HG03066 (cell line): Measurements from ENCODE around the gene CDKN2D.

ENCODE experiments used
- ATAC-seq: cut with Tn5 transposase; IDR thresholded peaks from one replicate; pipeline ENCODE4 v1.9.1; 2021; ENCODE audit warnings: low read depth; ENCODE audit not compliant: unreplicated experiment

CDKN2D gene

DNA sequence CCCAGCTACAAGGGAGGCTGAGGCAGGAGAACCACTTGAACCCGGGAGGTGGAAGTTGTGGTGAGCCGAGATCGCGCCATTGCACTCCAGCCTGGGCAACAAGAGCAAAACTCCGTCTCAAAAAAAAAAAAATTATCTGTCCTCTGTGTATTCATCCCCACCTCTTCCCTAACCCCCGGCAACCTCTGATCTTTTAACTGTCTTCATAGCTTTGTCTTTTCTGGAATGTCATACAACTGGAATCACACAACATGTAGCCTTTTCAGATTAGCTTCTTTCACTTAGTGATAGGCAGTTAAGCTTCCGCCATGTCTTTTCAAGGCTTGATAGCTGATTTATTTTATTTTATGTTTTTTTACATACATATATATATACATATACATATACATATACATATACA, 43.1 kb downstream of the CDKN2D start:
- ATAC-seq, result no peak

GRCh38 chr19:10523135-10523636, 45.6 kb downstream of the CDKN2D start:
- ATAC-seq, result no peak

- ATAC-seq, result no peak
These were observed 47.2 kb downstream of the CDKN2D start for GRCh38 chr19:10521461-10522171.

DNA sequence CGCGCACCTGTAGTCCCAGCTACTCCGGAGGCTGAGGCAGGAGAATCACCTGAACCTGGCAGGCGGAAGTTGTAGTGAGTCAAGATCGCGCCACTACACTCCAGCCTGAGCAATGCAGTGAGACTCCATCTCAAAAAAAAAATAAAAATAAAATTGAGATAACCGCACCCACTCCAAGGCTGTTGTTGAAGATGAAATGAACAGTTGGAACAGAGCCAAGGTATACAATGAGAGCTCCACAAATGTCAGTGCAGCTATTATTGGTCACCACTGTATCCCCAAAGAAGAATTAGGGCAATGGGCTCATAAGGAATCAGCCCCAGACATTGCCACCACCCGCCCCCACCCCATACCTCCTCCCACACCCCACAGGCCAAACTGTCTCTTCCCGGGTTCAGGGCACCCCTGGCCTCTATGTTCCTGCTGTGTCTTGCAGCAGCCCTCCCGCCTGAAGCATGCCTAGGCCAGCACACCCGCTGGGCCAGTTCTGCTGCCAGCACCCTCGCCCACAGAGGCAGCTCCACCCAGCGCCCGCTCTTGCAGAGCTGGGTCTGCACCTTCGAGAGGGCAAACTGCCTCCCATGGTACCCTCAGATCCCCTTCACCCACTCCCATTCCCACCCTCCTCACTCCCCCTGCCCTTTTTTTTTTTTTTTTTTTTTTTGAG, 48.0 kb downstream of the CDKN2D start:
- ATAC-seq, result no peak

GRCh38 chr19:10519421-10519820, 49.4 kb downstream of the CDKN2D start:
- ATAC-seq, result no peak

- no peak for ATAC-seq
These were observed 50.1 kb downstream of the CDKN2D start for GRCh38 chr19:10518444-10519361.

GRCh38 chr19:10517760-10518443, 50.9 kb downstream of the CDKN2D start:
- no peak for ATAC-seq

- ATAC-seq, result no peak
These were observed 51.4 kb downstream of the CDKN2D start, which contains the start of gene S1PR5 for GRCh38 chr19:10517361-10517759. S1PR5 (minus strand) TSS chr19:10517447; CDS start chr19:10515011, 2,436 bp downstream.

GRCh38 chr19:10516671-10517286, 52.0 kb downstream of the CDKN2D start:
- no peak for ATAC-seq
